ENCODE data around the gene UAP1L1.

UAP1L1 gene

GRCh38 chr9:137048655-137049543, 28.4 kb upstream of the UAP1L1 start:
- CTCF ChIA-PET, result interaction anchor here (0.5 to 5.4 kb wide), 20 partner anchors 10 to 288 kb away, joined by 3 to 237 read pairs (median 4); partner anchors contain the start of genes SAPCD2 and UAP1L1
- no peaks in the 10 kb centered on the region for H3K36me3 ChIP-seq (ENCODE audit: control insufficient read depth in 2 of 2, insufficient read depth in 1 of 2, low read length in 2 of 2)
- POLR2A ChIA-PET, result interaction anchor here (0.6 to 2.0 kb wide), 7 partner anchors 11 to 194 kb away, joined by 3 to 5 read pairs (median 4); partner anchors contain the start of gene MAN1B1
- no peak overlapping the region for H3K27ac ChIP-seq (ENCODE audit: extremely low read depth, low read depth, low read length)
- H3K9me3 ChIP-seq (ENCODE audit: control insufficient read depth, insufficient read depth, low read depth, low read length), result no peaks in the 10 kb centered on the region
- no peak overlapping the region for H3K4me3 ChIP-seq (ENCODE audit: low read depth, low read length)
- H3K4me1 ChIP-seq (ENCODE audit: control insufficient read depth, insufficient read depth, low read length), result peaks cover 5% of the 10 kb centered on the region; the same call in 1 of the 2 replicates
- TF ChIP-seq GLIS2 (tag by site-specific recombination; IDR thresholded peaks at IDR 0.05), result peak; percentile 70
- 0 out of 2 replicates have a peak, but pooled peaks have one; percentile 18 for TF ChIP-seq ZNF585B (tag by site-specific recombination; IDR thresholded peaks at IDR 0.05)
- TF ChIP-seq ZNF707 (tag by site-specific recombination; IDR thresholded peaks at IDR 0.05), result no peak
- 0 out of 2 replicates have a peak, but pooled peaks have one; percentile 23 for TF ChIP-seq HIC1 (tag by site-specific recombination; IDR thresholded peaks at IDR 0.05)
- peak; percentile 71; the same call in 1 of the 2 replicates for TF ChIP-seq KLF1 (tag by site-specific recombination; IDR thresholded peaks at IDR 0.05)
- TF ChIP-seq KLF8 (tag by site-specific recombination; IDR thresholded peaks at IDR 0.05), result peak; percentile 77; the same call in 1 of the 2 replicates
- no peak for TF ChIP-seq ZNF792 (tag by site-specific recombination; IDR thresholded peaks at IDR 0.05)

- ChIA-PET CTCF (interaction anchor here (0.5 to 5.4 kb wide), 17 partner anchors 9 to 289 kb away, joined by 3 to 237 read pairs (median 4); partner anchors contain the start of genes SAPCD2 and UAP1L1), POLR2A (interaction anchor here (1.0 to 2.0 kb wide), 5 partner anchors 14 to 101 kb away, joined by 3 to 5 read pairs (median 4); partner anchors contain the start of gene MAN1B1)
- no peaks in the 10 kb centered on the region for H3K36me3 ChIP-seq (ENCODE audit: control insufficient read depth in 2 of 2, insufficient read depth in 1 of 2, low read length in 2 of 2)
- H3K4me1 ChIP-seq (ENCODE audit: control insufficient read depth, insufficient read depth, low read length), result peaks cover 3% of the 10 kb centered on the region; the same call in 1 of the 2 replicates
- no peak overlapping the region for H3K27ac ChIP-seq (ENCODE audit: extremely low read depth, low read depth, low read length)
- no peak overlapping the region for H3K4me3 ChIP-seq (ENCODE audit: low read depth, low read length)
- no peaks in the 10 kb centered on the region for H3K9me3 ChIP-seq (ENCODE audit: control insufficient read depth, insufficient read depth, low read depth, low read length)
- TF ChIP-seq ZNF530 (tag by site-specific recombination; IDR thresholded peaks at IDR 0.05; ENCODE audit: low read depth), result no peak
- no peak for TF ChIP-seq ZNF302 (tag by site-specific recombination; IDR thresholded peaks at IDR 0.05; ENCODE audit: low read depth)
- TF ChIP-seq ZNF221 (tag by site-specific recombination; IDR thresholded peaks at IDR 0.05; ENCODE audit: borderline replicate concordance), result no peak
- TF ChIP-seq, protein P1, sequence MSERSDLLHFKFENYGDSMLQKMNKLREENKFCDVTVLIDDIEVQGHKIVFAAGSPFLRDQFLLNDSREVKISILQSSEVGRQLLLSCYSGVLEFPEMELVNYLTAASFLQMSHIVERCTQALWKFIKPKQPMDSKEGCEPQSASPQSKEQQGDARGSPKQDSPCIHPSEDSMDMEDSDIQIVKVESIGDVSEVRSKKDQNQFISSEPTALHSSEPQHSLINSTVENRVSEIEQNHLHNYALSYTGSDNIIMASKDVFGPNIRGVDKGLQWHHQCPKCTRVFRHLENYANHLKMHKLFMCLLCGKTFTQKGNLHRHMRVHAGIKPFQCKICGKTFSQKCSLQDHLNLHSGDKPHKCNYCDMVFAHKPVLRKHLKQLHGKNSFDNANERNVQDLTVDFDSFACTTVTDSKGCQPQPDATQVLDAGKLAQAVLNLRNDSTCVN (tag by site-specific recombination; optimal IDR thresholded peaks at IDR 0.05), result peak; percentile 10
- no peak for TF ChIP-seq ZNF560 (tag by site-specific recombination; IDR thresholded peaks at IDR 0.05; ENCODE audit: borderline replicate concordance)
- peak; percentile 67 for TF ChIP-seq ZNF654 (tag by site-specific recombination; IDR thresholded peaks at IDR 0.05; ENCODE audit: low read depth)
- TF ChIP-seq EGR2 (tag by site-specific recombination; IDR thresholded peaks at IDR 0.05; ENCODE audit: low read depth), result peak; percentile 30; the same call in 1 of the 2 replicates
- 0 out of 2 replicates have a peak, but pooled peaks have one; percentile 57 for TF ChIP-seq BCL11B (tag by site-specific recombination; IDR thresholded peaks at IDR 0.05; ENCODE audit: low read depth)
- TF ChIP-seq, protein P2, sequence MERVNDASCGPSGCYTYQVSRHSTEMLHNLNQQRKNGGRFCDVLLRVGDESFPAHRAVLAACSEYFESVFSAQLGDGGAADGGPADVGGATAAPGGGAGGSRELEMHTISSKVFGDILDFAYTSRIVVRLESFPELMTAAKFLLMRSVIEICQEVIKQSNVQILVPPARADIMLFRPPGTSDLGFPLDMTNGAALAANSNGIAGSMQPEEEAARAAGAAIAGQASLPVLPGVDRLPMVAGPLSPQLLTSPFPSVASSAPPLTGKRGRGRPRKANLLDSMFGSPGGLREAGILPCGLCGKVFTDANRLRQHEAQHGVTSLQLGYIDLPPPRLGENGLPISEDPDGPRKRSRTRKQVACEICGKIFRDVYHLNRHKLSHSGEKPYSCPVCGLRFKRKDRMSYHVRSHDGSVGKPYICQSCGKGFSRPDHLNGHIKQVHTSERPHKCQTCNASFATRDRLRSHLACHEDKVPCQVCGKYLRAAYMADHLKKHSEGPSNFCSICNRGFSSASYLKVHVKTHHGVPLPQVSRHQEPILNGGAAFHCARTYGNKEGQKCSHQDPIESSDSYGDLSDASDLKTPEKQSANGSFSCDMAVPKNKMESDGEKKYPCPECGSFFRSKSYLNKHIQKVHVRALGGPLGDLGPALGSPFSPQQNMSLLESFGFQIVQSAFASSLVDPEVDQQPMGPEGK (tag by site-specific recombination; IDR thresholded peaks at IDR 0.05), result peak; percentile 13; the same call in 1 of the 2 replicates
- no peak for TF ChIP-seq SCRT2 (tag by site-specific recombination; IDR thresholded peaks at IDR 0.05)
- TF ChIP-seq ZFHX2 (tag by site-specific recombination; conservative IDR thresholded peaks at IDR 0.05), result 0 out of 2 replicates have a peak, but pooled peaks have one; percentile 23
- TF ChIP-seq GLIS2 (tag by site-specific recombination; IDR thresholded peaks at IDR 0.05), result peak; percentile 50
- no peak for TF ChIP-seq SALL2 (tag by site-specific recombination; IDR thresholded peaks at IDR 0.05; ENCODE audit: borderline replicate concordance)
- peak; percentile 64 for TF ChIP-seq CTCF (tag by site-specific recombination; IDR thresholded peaks at IDR 0.05)
- no peak for TF ChIP-seq ZNF114 (tag by site-specific recombination; IDR thresholded peaks at IDR 0.05)
- peak; percentile 33; the same call in 1 of the 2 replicates for TF ChIP-seq ZNF2 (tag by site-specific recombination; IDR thresholded peaks at IDR 0.05)
- TF ChIP-seq ZNF600 (tag by site-specific recombination; IDR thresholded peaks at IDR 0.05), result peak; percentile 20; the same call in 1 of the 2 replicates
- TF ChIP-seq RBAK (tag by site-specific recombination; IDR thresholded peaks at IDR 0.05), result no peak
Observed at GRCh38 chr9:137049544-137050449, 27.5 kb upstream of the UAP1L1 start.
